ENCODE results near the gene TPX2. TPM values are rescaled to one million over a fixed set of nuclear protein-coding genes. Genes with fewer than 3 reads are reported as not detected.

The TPX2 gene
- total RNA-seq, 5 donors from 2014 or later (not counting 1 experiment from before 2014, with no cell fraction given), result 0.99 to 3.0 (median 1.4) TPM

DNA sequence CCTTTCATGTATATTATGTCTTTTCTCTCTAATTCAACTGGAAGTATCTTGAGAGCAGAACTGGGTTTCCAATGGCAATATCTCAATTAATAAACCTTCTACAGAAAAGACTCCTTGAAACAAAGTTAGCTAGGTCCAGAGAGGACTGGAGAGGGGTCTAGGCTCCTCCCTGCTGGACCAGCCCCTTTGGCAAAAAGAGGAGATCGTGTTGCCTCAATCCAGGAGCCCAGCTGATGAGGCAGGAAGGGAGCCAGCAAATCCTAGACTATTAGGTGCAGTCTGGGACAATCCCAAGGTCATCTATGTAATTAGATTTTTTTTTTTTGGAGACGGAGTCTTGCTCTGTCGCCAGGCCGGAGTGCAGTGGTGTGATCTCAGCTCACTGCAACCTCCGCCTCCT lies 38.3 kb upstream of the TPX2 start:
- H3K27ac ChIP-seq (ENCODE audit: low read length), result no peak overlapping the region
- DNase-seq (no peak), ATAC-seq (replicated peaks in 1 of 4) (no peak)
- H3K4me3 ChIP-seq (ENCODE audit: control insufficient read depth in 1 of 2, extremely low read depth in 1 of 2, low read length in 1 of 2), result no peak overlapping the region
- ChIA-PET CTCF (no interaction called here), POLR2A (interaction anchor here in 1 of 2 donors (0.6 kb wide), 1 partner anchor 34 kb away, joined by 3 read pairs; no protein-coding TSS in a partner anchor)
- H3K27me3 ChIP-seq (replicated peaks in 1 of 2; ENCODE audit: control insufficient read depth in 2 of 2, extremely low read depth in 1 of 2, insufficient read depth in 2 of 2, low read length in 1 of 2), result no peaks in the 10 kb centered on the region
- peaks cover 0 to 23% of the 10 kb centered on the region in 2 experiments for H3K4me1 ChIP-seq (ENCODE audit: control insufficient read depth in 1 of 2, extremely low read depth in 1 of 2, insufficient read depth in 2 of 2, low read length in 2 of 2)
- H3K27ac Mint-ChIP-seq, result peak overlapping the region; percentile 71 to 87
- 100% methylated on average over 1 of the region's 5 CpGs for WGBS (ENCODE audit: insufficient coverage)
- H3K4me1 Mint-ChIP-seq, result peaks cover 42 to 52% (median 47%) of the 10 kb centered on the region in 3 donors
- peaks cover 0 to 24% of the 10 kb centered on the region in 2 donors for H3K36me3 ChIP-seq (ENCODE audit: control insufficient read depth in 2 of 2, extremely low read depth in 1 of 2, insufficient read depth in 1 of 2, low read length in 1 of 2)
- H3K4me3 Mint-ChIP-seq, result no peak overlapping the region
- H3K9me3 Mint-ChIP-seq, result no peaks in the 10 kb centered on the region
- peaks cover 24% of the 10 kb centered on the region for H3K36me3 Mint-ChIP-seq
- H3K9me3 ChIP-seq, result no peaks in the 10 kb centered on the region
- no peaks in the 10 kb centered on the region for H3K27me3 Mint-ChIP-seq

DNA sequence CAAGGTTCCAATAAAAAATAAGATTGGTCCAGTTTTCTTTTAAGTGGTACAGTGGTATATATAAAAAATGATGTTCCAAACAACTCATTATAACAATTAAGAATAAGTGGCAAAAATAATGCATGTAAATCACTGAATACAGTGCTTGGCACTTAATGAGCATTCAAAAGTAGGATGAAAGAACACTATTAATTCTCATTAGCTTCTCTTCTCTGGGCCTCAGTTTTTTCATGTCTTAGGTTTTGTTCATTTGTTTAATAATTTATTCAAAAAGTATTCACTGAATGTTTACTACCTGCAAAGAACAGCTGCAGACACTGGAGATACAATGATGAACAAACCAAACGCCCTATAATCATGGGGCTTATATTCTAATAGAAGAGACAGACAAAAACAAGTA lies 37.5 kb upstream of the TPX2 start:
- Mint-ChIP-seq H3K36me3 (peaks cover 23% of the 10 kb centered on the region), H3K4me1 (peaks cover 49 to 57% (median 55%) of the 10 kb centered on the region in 3 donors), H3K4me3 (no peak overlapping the region), H3K27ac (peak overlapping the region; percentile 63 to 66), H3K27me3 (no peaks in the 10 kb centered on the region), H3K9me3 (no peaks in the 10 kb centered on the region)
- no peaks in the 10 kb centered on the region for H3K27me3 ChIP-seq (replicated peaks in 1 of 2; ENCODE audit: control insufficient read depth in 2 of 2, extremely low read depth in 1 of 2, insufficient read depth in 2 of 2, low read length in 1 of 2)
- CTCF ChIA-PET, result no interaction called here
- DNase-seq (no peak), ATAC-seq (replicated peaks in 1 of 4) (no peak)
- peak overlapping the region; percentile 14 for H3K27ac ChIP-seq (ENCODE audit: low read length)
- no peaks in the 10 kb centered on the region for H3K9me3 ChIP-seq
- H3K36me3 ChIP-seq (ENCODE audit: control insufficient read depth in 2 of 2, extremely low read depth in 1 of 2, insufficient read depth in 1 of 2, low read length in 1 of 2), result peaks cover 0 to 24% of the 10 kb centered on the region in 2 donors
- POLR2A ChIA-PET, result no interaction called here
- WGBS (ENCODE audit: insufficient coverage), result no CpG with 5 or more reads among the region's 1 CpG
- peaks cover 0 to 18% of the 10 kb centered on the region in 2 experiments for H3K4me1 ChIP-seq (ENCODE audit: control insufficient read depth in 1 of 2, extremely low read depth in 1 of 2, insufficient read depth in 2 of 2, low read length in 2 of 2)
- H3K4me3 ChIP-seq (ENCODE audit: control insufficient read depth in 1 of 2, extremely low read depth in 1 of 2, low read length in 1 of 2), result no peak overlapping the region

GRCh38 chr20:31704225-31705119 lies 34.6 kb upstream of the TPX2 start:
- Histone ChIP-seq H3K4me3 (ENCODE audit: control insufficient read depth in 1 of 2, extremely low read depth in 1 of 2, low read length in 1 of 2) (no peak overlapping the region), H3K27ac (ENCODE audit: low read length) (no peak overlapping the region), H3K27me3 (replicated peaks in 1 of 2; ENCODE audit: control insufficient read depth in 2 of 2, extremely low read depth in 1 of 2, insufficient read depth in 2 of 2, low read length in 1 of 2) (no peaks in the 10 kb centered on the region), H3K4me1 (ENCODE audit: control insufficient read depth in 1 of 2, extremely low read depth in 1 of 2, insufficient read depth in 2 of 2, low read length in 2 of 2) (peaks cover 0 to 29% of the 10 kb centered on the region in 2 experiments), H3K9me3 (no peaks in the 10 kb centered on the region), H3K36me3 (ENCODE audit: control insufficient read depth in 2 of 2, extremely low read depth in 1 of 2, insufficient read depth in 1 of 2, low read length in 1 of 2) (peaks cover 5 to 39% of the 10 kb centered on the region in 2 donors)
- H3K27ac Mint-ChIP-seq, result peak overlapping the region; percentile 0 to 44
- WGBS (ENCODE audit: insufficient coverage), result 100% methylated on average over 5 of the region's 11 CpGs
- DNase-seq (no peak), ATAC-seq (replicated peaks in 1 of 4) (no peak)
- H3K27me3 Mint-ChIP-seq, result no peaks in the 10 kb centered on the region
- H3K9me3 Mint-ChIP-seq, result no peaks in the 10 kb centered on the region
- CTCF ChIA-PET, result interaction anchor here (0.7 to 2.3 kb wide), 2 partner anchors 19 to 495 kb away, joined by 8 to 10 read pairs; no protein-coding TSS in a partner anchor
- peaks cover 35% of the 10 kb centered on the region for H3K36me3 Mint-ChIP-seq
- H3K4me3 Mint-ChIP-seq, result no peak overlapping the region
- POLR2A ChIA-PET, result no interaction called here
- peaks cover 58 to 69% (median 63%) of the 10 kb centered on the region in 3 donors for H3K4me1 Mint-ChIP-seq

GRCh38 chr20:31705191-31705590 lies 33.9 kb upstream of the TPX2 start:
- Histone ChIP-seq H3K4me1 (ENCODE audit: control insufficient read depth in 1 of 2, extremely low read depth in 1 of 2, insufficient read depth in 2 of 2, low read length in 2 of 2) (peaks cover 0 to 27% of the 10 kb centered on the region in 2 experiments), H3K4me3 (ENCODE audit: control insufficient read depth in 1 of 2, extremely low read depth in 1 of 2, low read length in 1 of 2) (no peak overlapping the region), H3K27ac (ENCODE audit: low read length) (no peak overlapping the region), H3K27me3 (replicated peaks in 1 of 2; ENCODE audit: control insufficient read depth in 2 of 2, extremely low read depth in 1 of 2, insufficient read depth in 2 of 2, low read length in 1 of 2) (no peaks in the 10 kb centered on the region), H3K36me3 (ENCODE audit: control insufficient read depth in 2 of 2, extremely low read depth in 1 of 2, insufficient read depth in 1 of 2, low read length in 1 of 2) (peaks cover 5 to 37% of the 10 kb centered on the region in 2 donors), H3K9me3 (no peaks in the 10 kb centered on the region)
- ChIA-PET CTCF (interaction anchor here in 1 of 2 donors (0.9 to 2.3 kb wide), 2 partner anchors 12 to 19 kb away, joined by 4 to 10 read pairs; no protein-coding TSS in a partner anchor), POLR2A (no interaction called here)
- peaks cover 57 to 66% (median 59%) of the 10 kb centered on the region in 3 donors for H3K4me1 Mint-ChIP-seq
- no peaks in the 10 kb centered on the region for H3K9me3 Mint-ChIP-seq
- H3K27me3 Mint-ChIP-seq, result no peaks in the 10 kb centered on the region
- ATAC-seq (replicated peaks in 1 of 4) (no peak), DNase-seq (no peak)
- peak overlapping the region; percentile 0 to 22 for H3K27ac Mint-ChIP-seq
- H3K4me3 Mint-ChIP-seq, result no peak overlapping the region
- H3K36me3 Mint-ChIP-seq, result peaks cover 39% of the 10 kb centered on the region

DNA sequence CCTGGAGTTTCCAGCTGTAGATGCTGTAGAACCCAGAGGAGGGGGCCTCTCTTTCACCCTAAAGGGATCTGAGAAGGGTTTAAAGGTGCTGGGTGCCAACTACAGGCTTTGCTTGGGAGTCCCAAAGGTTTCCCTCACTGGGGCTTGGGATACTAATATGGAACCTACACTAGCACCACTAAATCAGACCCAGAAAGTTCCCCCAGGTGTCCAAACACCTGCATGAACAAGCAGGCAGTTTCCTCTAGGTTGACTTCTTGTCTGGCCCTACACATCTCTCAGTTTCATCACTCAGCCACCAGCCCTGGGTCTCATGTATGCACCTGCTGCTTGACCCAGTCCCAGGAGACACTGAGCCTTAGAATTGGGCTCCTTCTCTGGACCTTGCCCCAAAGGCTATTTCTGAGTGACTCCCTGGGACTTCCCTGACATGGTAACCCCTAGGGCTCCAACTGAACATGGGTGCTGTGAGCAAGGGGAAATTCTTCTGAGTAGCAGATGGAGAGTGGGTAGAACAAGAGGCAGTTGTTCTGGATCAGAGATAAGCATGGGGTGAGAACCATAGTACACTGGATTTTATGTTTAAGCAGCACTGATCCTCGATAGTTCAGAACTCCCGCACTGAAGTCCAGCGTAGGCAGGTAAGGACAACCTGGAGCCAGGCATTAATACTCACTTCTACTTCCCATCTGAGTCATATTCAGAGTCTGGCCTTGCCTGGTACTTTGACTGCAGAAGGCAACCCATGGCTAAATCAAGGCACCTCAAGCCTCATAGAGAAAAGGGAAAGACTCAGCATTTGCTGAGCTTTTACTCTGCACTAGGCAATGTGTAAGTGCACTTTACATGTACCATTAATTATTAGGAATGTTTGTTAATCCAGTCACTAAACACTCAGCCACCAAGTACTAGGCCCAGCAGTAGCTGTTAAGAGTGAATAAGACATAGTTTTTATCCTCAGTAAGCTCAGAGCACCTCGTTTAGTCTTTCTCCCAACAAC lies 33.2 kb upstream of the TPX2 start:
- Histone ChIP-seq H3K9me3 (no peaks in the 10 kb centered on the region), H3K27me3 (replicated peaks in 1 of 2; ENCODE audit: control insufficient read depth in 2 of 2, extremely low read depth in 1 of 2, insufficient read depth in 2 of 2, low read length in 1 of 2) (no peaks in the 10 kb centered on the region), H3K4me1 (ENCODE audit: control insufficient read depth in 1 of 2, extremely low read depth in 1 of 2, insufficient read depth in 2 of 2, low read length in 2 of 2) (peaks cover 0 to 31% of the 10 kb centered on the region in 2 experiments), H3K27ac (ENCODE audit: low read length) (no peak overlapping the region), H3K36me3 (ENCODE audit: control insufficient read depth in 2 of 2, extremely low read depth in 1 of 2, insufficient read depth in 1 of 2, low read length in 1 of 2) (peaks cover 5 to 37% of the 10 kb centered on the region in 2 donors), H3K4me3 (ENCODE audit: control insufficient read depth in 1 of 2, extremely low read depth in 1 of 2, low read length in 1 of 2) (no peak overlapping the region)
- DNase-seq (no peak), ATAC-seq (replicated peaks in 1 of 4) (no peak)
- Mint-ChIP-seq H3K9me3 (no peaks in the 10 kb centered on the region), H3K27ac (peak overlapping the region; percentile 5 to 79), H3K4me3 (no peak overlapping the region), H3K4me1 (peaks cover 55 to 67% (median 61%) of the 10 kb centered on the region in 3 donors), H3K27me3 (no peaks in the 10 kb centered on the region), H3K36me3 (peaks cover 39% of the 10 kb centered on the region)
- WGBS (ENCODE audit: insufficient coverage), result 96% methylated on average over 3 of the region's 4 CpGs
- ChIA-PET POLR2A (no interaction called here), CTCF (interaction anchor here (0.9 to 2.3 kb wide), 3 partner anchors 13 to 18 kb away, joined by 4 to 10 read pairs (median 4); no protein-coding TSS in a partner anchor)

All from T-cell (primary cell).